Measurements from ENCODE around the gene AKR1C4. TPM values are rescaled to one million over a fixed set of nuclear protein-coding genes. Genes with fewer than 3 reads are reported as not detected.
"Not testable (repeated sequence)": the region's sequence is repeated elsewhere in the genome, so short reads cannot be mapped to it uniquely, and the experiment has no call there.

The AKR1C4 gene
- not detected for total RNA-seq

GRCh38 chr10:5196702-5197113 is at the start of gene AKR1C4:
Gene AKR1C4 (plus strand): TSS chr10:5196837. CDS start chr10:5196868, 31 bp downstream.
- H3K4me1 Mint-ChIP-seq (ENCODE audit: low read depth), result no peaks in the 10 kb centered on the region
- no peak for ATAC-seq (replicated peaks in 1 of 2)
- DNase-seq, result no peak
- H3K36me3 Mint-ChIP-seq (ENCODE audit: insufficient read depth in 2 of 2), result no peaks in the 10 kb centered on the region
- H3K4me3 Mint-ChIP-seq, result no peak within 1 kb of the TSS
- peaks cover 7% of the 10 kb centered on the region for H3K27me3 Mint-ChIP-seq (ENCODE audit: low read depth)
- H3K9me3 Mint-ChIP-seq, result peaks cover 0 to 3% of the 10 kb centered on the region in 2 donors
- no peak within 1 kb of the TSS for H3K27ac Mint-ChIP-seq

GRCh38 chr10:5146920-5147254 is 49.8 kb upstream of the AKR1C4 start:
- H3K4me1 Mint-ChIP-seq (ENCODE audit: low read depth), result no peaks in the 10 kb centered on the region

GRCh38 chr10:5147255-5147980 is 49.2 kb upstream of the AKR1C4 start:
- DNase-seq, result no peak
- Mint-ChIP-seq H3K4me3 (no peak overlapping the region), H3K9me3 (peaks cover 0 to 8% of the 10 kb centered on the region in 2 donors), H3K36me3 (ENCODE audit: insufficient read depth in 2 of 2) (peaks cover 0 to 6% of the 10 kb centered on the region in 2 donors), H3K4me1 (ENCODE audit: low read depth) (no peaks in the 10 kb centered on the region), H3K27ac (no peak overlapping the region), H3K27me3 (ENCODE audit: low read depth) (no peaks in the 10 kb centered on the region)
- no peak for ATAC-seq (replicated peaks in 1 of 2)

More at GRCh38 chr10:5146920-5147254, 49.8 kb upstream of the AKR1C4 start:
- no peak for DNase-seq
- Mint-ChIP-seq H3K27ac (no peak overlapping the region), H3K9me3 (peaks cover 0 to 8% of the 10 kb centered on the region in 2 donors), H3K27me3 (ENCODE audit: low read depth) (no peaks in the 10 kb centered on the region), H3K4me3 (no peak overlapping the region), H3K36me3 (ENCODE audit: insufficient read depth in 2 of 2) (peaks cover 0 to 6% of the 10 kb centered on the region in 2 donors)
- no peak for ATAC-seq (replicated peaks in 1 of 2)

GRCh38 chr10:5147981-5148677 is 48.5 kb upstream of the AKR1C4 start:
- Mint-ChIP-seq H3K4me3 (no peak overlapping the region), H3K36me3 (ENCODE audit: insufficient read depth in 2 of 2) (peaks cover 0 to 6% of the 10 kb centered on the region in 2 donors), H3K9me3 (peaks cover 0 to 8% of the 10 kb centered on the region in 2 donors), H3K27me3 (ENCODE audit: low read depth) (no peaks in the 10 kb centered on the region), H3K4me1 (ENCODE audit: low read depth) (no peaks in the 10 kb centered on the region), H3K27ac (no peak overlapping the region)
- DNase-seq, result no peak
- ATAC-seq (replicated peaks in 1 of 2), result no peak

GRCh38 chr10:5148678-5149032 is 48.0 kb upstream of the AKR1C4 start:
- DNase-seq (no peak), ATAC-seq (replicated peaks in 1 of 2) (no peak)
- Mint-ChIP-seq H3K36me3 (ENCODE audit: insufficient read depth in 2 of 2) (peaks cover 0 to 6% of the 10 kb centered on the region in 2 donors), H3K27me3 (ENCODE audit: low read depth) (no peaks in the 10 kb centered on the region), H3K27ac (no peak overlapping the region), H3K4me3 (no peak overlapping the region), H3K4me1 (ENCODE audit: low read depth) (no peaks in the 10 kb centered on the region), H3K9me3 (peaks cover 0 to 5% of the 10 kb centered on the region in 2 donors)

- no peaks in the 10 kb centered on the region for H3K4me1 Mint-ChIP-seq (ENCODE audit: low read depth)
- no peak overlapping the region for H3K27ac Mint-ChIP-seq
- no peaks in the 10 kb centered on the region for H3K27me3 Mint-ChIP-seq (ENCODE audit: low read depth)
- H3K36me3 Mint-ChIP-seq (ENCODE audit: insufficient read depth in 2 of 2), result peaks cover 0 to 6% of the 10 kb centered on the region in 2 donors
- DNase-seq, result no peak
- H3K9me3 Mint-ChIP-seq, result peaks cover 0 to 5% of the 10 kb centered on the region in 2 donors
- ATAC-seq (replicated peaks in 1 of 2), result no peak
- no peak overlapping the region for H3K4me3 Mint-ChIP-seq
These were observed 45.6 kb upstream of the AKR1C4 start for GRCh38 chr10:5151076-5151475.

GRCh38 chr10:5155951-5156350 is 40.7 kb upstream of the AKR1C4 start:
- Mint-ChIP-seq H3K4me1 (ENCODE audit: low read depth) (no peaks in the 10 kb centered on the region), H3K27me3 (ENCODE audit: low read depth) (no peaks in the 10 kb centered on the region), H3K4me3 (no peak overlapping the region), H3K9me3 (peaks cover 1% of the 10 kb centered on the region in 2 donors), H3K36me3 (ENCODE audit: insufficient read depth in 2 of 2) (peaks cover 0 to 1% of the 10 kb centered on the region in 2 donors), H3K27ac (no peak overlapping the region)
- no peak for ATAC-seq (replicated peaks in 1 of 2)
- DNase-seq, result no peak

- DNase-seq, result no peak
- H3K4me3 Mint-ChIP-seq, result no peak overlapping the region
- peaks cover 0 to 1% of the 10 kb centered on the region in 2 donors for H3K36me3 Mint-ChIP-seq (ENCODE audit: insufficient read depth in 2 of 2)
- ATAC-seq (replicated peaks in 1 of 2), result no peak
- H3K4me1 Mint-ChIP-seq (ENCODE audit: low read depth), result no peaks in the 10 kb centered on the region
- no peak overlapping the region for H3K27ac Mint-ChIP-seq
- H3K9me3 Mint-ChIP-seq, result peaks cover 3 to 6% of the 10 kb centered on the region in 2 donors
- no peaks in the 10 kb centered on the region for H3K27me3 Mint-ChIP-seq (ENCODE audit: low read depth)
These were observed 39.1 kb upstream of the AKR1C4 start for GRCh38 chr10:5157501-5157900.

GRCh38 chr10:5159126-5159525 is 37.5 kb upstream of the AKR1C4 start:
- no peaks in the 10 kb centered on the region for H3K27me3 Mint-ChIP-seq (ENCODE audit: low read depth)
- H3K27ac Mint-ChIP-seq, result no peak overlapping the region
- ATAC-seq (replicated peaks in 1 of 2) (no peak), DNase-seq (no peak)
- peaks cover 4 to 12% of the 10 kb centered on the region in 2 donors for H3K9me3 Mint-ChIP-seq
- H3K4me1 Mint-ChIP-seq (ENCODE audit: low read depth), result no peaks in the 10 kb centered on the region
- peaks cover 1 to 5% of the 10 kb centered on the region in 2 donors for H3K36me3 Mint-ChIP-seq (ENCODE audit: insufficient read depth in 2 of 2)
- H3K4me3 Mint-ChIP-seq, result no peak overlapping the region

GRCh38 chr10:5163487-5163886 is 33.1 kb upstream of the AKR1C4 start:
- Mint-ChIP-seq H3K4me1 (ENCODE audit: low read depth) (peaks cover 6% of the 10 kb centered on the region), H3K27me3 (ENCODE audit: low read depth) (no peaks in the 10 kb centered on the region), H3K9me3 (peaks cover 19 to 24% of the 10 kb centered on the region in 2 donors), H3K36me3 (ENCODE audit: insufficient read depth in 2 of 2) (peaks cover 17 to 29% of the 10 kb centered on the region in 2 donors), H3K27ac (no peak overlapping the region), H3K4me3 (no peak overlapping the region)
- DNase-seq (no peak), ATAC-seq (replicated peaks in 1 of 2) (no peak)

GRCh38 chr10:5165738-5166137 is 30.9 kb upstream of the AKR1C4 start:
- Mint-ChIP-seq H3K4me3 (no peak overlapping the region), H3K27me3 (ENCODE audit: low read depth) (no peaks in the 10 kb centered on the region), H3K9me3 (peaks cover 23 to 24% of the 10 kb centered on the region in 2 donors), H3K36me3 (ENCODE audit: insufficient read depth in 2 of 2) (peaks cover 20 to 32% of the 10 kb centered on the region in 2 donors), H3K27ac (no peak overlapping the region), H3K4me1 (ENCODE audit: low read depth) (peaks cover 16% of the 10 kb centered on the region)
- ATAC-seq (replicated peaks in 1 of 2) (no peak), DNase-seq (no peak)

- no peaks in the 10 kb centered on the region for H3K27me3 Mint-ChIP-seq (ENCODE audit: low read depth)
- H3K4me3 Mint-ChIP-seq, result peak overlapping the region; percentile 38 to 80
- H3K36me3 Mint-ChIP-seq (ENCODE audit: insufficient read depth in 2 of 2), result peaks cover 18 to 28% of the 10 kb centered on the region in 2 donors
- ATAC-seq (replicated peaks in 1 of 2), result peak; percentile 97 to 98
- H3K27ac Mint-ChIP-seq, result peak overlapping the region; percentile 99
- peaks cover 16% of the 10 kb centered on the region for H3K4me1 Mint-ChIP-seq (ENCODE audit: low read depth)
- peaks cover 12 to 19% of the 10 kb centered on the region in 2 donors for H3K9me3 Mint-ChIP-seq
- peak; percentile 44 to 67 for DNase-seq
These were observed 27.7 kb upstream of the AKR1C4 start for GRCh38 chr10:5168897-5169420.

GRCh38 chr10:5175581-5175980 is 21.1 kb upstream of the AKR1C4 start:
- H3K9me3 Mint-ChIP-seq; H3K4me3 Mint-ChIP-seq; ATAC-seq (replicated peaks in 1 of 2); H3K27ac Mint-ChIP-seq; H3K36me3 Mint-ChIP-seq (ENCODE audit: insufficient read depth in 2 of 2); DNase-seq; H3K4me1 Mint-ChIP-seq (ENCODE audit: low read depth); H3K27me3 Mint-ChIP-seq (ENCODE audit: low read depth): not testable (repeated sequence)
